Fibroblast of skin of left quadriceps (primary cell): ENCODE measurements around the gene ARMC9.
"Not testable (repeated sequence)": the region's sequence is repeated elsewhere in the genome, so short reads cannot be mapped to it uniquely, and the experiment has no call there.

ENCODE experiments used
- DNase-seq, 2 experiments: peaks; one replicate each; pipeline ENCODE4 v3.0.0-alpha.2; 2013; ENCODE audit warnings: low read depth in 2 of 2

Gene ARMC9

GRCh38 chr2:231287696-231288095 lies 89.3 kb downstream of the ARMC9 start:
- DNase-seq, result no peak

- no peak for DNase-seq
Measured at GRCh38 chr2:231288590-231288989, 90.2 kb downstream of the ARMC9 start.

- no peak for DNase-seq
Measured at GRCh38 chr2:231290321-231291015, 92.0 kb downstream of the ARMC9 start.

- no peak for DNase-seq
Measured at GRCh38 chr2:231292472-231293134, 94.2 kb downstream of the ARMC9 start.

GRCh38 chr2:231293163-231293562 lies 94.7 kb downstream of the ARMC9 start:
- DNase-seq, result no peak

DNA sequence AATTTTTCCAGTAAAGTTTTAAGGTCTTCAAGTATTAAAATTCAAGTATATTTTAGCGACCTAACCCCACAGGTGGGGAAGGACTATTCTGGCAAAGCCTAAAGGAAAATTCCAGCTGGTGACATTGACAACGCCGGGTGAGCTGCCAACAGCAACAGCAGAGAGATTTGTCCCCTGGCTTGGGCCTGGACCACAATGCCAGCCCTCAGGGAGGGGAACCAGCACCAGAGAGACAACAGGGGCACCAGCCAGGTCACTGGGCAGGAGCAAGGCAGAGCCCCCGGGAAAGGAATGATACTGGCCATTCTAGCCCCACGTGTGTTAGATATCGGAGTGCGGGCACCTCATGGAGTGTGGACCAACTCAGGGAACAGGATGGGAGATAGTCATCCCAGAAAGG lies 95.7 kb downstream of the ARMC9 start:
- no peak for DNase-seq

DNA sequence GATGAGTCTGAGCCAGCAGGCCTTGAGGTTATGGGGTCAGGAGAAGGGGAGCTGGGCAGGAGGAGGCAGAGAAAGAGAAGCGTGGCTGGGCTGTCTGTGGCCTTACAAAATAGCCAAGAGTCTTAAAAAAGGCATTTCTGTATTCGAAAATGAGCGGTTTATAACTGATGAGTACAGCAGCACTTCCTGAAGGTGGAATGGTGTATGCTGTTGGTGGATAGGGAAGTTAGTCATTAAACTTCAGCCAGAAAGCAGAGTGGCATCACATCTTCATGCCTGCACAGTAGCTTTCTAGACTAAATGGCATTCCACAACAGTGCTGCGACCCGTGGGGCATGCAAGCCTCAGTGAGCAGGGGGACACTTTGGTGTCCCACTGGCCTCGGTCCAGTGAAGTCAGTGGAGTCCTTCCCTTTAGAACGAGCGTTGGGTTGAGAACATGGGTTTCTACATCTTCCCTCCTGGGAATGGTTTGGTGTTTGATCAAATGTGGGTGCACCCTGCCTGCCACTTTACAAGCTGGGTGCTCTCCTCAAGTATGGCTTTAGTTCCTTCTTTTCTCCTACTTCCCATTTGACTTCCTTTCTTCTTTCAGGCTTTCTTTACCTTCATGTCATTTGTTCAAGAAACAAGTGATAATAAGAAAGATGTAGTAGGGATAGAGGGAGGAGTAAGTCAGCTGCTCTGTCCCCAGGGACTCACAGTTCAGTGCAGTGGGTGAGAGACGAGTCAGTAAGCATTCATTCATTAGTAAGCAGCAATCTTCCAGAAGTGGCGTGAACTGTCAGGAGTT lies 96.3 kb downstream of the ARMC9 start:
- no peak for DNase-seq

- DNase-seq, result no peak
Measured at GRCh38 chr2:231295363-231295655, 96.9 kb downstream of the ARMC9 start.

DNA sequence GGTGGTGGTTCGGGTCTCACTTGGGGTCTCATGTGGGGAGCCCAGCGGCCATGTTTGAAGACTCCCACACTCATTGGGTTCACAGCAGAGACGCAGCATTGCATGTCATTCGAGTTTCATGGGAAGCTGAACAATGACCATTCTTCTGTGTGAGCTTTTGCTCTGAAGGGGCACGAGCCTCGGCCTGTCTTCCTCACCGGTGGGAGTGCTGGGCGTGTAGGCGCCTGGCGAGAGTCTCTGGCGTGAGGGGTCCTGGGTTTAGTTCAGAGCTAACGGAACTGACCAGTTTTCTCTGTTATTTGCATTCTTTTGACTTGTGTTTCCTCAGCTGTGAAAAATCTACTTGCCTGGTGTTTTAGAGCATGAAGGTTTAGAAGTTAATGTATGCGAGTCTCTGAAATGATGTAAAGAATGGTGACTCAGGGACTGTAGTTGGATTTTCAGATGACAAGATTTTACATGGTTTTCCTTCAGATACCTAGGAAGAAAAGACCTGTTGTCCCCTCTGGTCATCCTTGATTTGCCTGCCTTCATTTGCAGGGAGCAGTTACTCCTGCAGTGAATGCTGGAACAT lies 98.1 kb downstream of the ARMC9 start:
- DNase-seq, result no peak

- peak in 1 of 2 experiments; percentile 10 for DNase-seq
Measured at GRCh38 chr2:231297108-231297908, 98.9 kb downstream of the ARMC9 start.

GRCh38 chr2:231298091-231298490 lies 99.7 kb downstream of the ARMC9 start:
- DNase-seq, result no peak

DNA sequence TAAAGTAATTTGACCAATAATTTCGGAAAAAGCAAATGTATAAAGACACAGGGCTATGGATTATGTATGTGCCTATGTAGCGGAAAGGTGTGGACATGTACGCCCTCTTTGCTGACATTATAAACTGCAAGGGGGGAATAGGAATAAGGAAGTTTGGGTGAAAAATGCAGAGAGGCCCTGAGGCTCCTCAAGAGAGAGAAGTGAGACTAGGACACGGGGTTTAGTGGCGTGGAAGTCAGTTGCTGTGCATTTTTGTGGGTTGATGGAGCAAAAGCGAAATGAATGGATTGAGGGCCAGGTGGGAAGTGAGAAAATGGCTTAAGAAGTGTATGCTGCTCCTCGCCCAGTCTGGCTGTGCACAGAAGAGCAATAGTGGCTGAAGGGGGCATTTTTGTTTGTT lies 100.8 kb downstream of the ARMC9 start:
- DNase-seq, result no peak

DNA sequence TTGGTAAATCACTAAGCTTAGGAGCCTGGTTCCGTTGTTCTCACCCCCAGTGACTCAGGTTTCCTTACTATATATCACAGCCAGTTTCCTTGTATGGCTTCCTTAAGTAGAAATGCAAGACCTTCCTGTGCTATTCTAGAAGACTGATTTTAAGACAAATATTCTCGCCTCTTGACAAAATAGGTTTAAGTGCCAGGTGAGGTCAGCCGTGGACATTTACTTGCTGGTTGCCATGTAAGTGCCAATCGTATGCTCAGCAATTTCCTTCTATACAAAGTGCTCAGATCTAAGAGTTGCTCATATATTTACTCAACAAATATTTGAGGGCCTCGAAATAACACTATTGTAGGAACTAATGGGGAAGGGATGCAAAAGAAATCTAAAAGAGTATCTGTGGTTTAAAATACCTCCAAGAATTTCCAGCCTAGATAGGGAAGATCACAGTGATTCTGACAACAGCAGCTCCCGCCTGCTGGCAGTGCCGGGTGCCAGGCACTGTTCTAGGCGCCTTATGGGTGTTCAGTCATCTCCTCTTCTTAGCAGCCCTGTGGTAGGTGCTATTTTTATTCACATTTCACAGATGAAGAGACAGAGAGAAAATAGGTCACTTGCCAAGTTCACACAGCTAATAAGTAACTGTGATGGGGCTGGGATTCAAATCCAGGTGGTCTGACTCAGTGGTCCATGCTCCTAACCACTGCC lies 101.7 kb downstream of the ARMC9 start:
- no peak for DNase-seq

- DNase-seq, result no peak
Measured at GRCh38 chr2:231300722-231301076, 102.3 kb downstream of the ARMC9 start.

GRCh38 chr2:231304259-231304658 lies 105.8 kb downstream of the ARMC9 start:
- not testable (repeated sequence) for DNase-seq

GRCh38 chr2:231305221-231305620 lies 106.8 kb downstream of the ARMC9 start:
- no peak for DNase-seq

- DNase-seq, result no peak
Measured at GRCh38 chr2:231306791-231307393, 108.5 kb downstream of the ARMC9 start.

- DNase-seq, result no peak
Measured at GRCh38 chr2:231308219-231308618, 109.8 kb downstream of the ARMC9 start.

- DNase-seq, result no peak
Measured at GRCh38 chr2:231308631-231309428, 110.4 kb downstream of the ARMC9 start.

GRCh38 chr2:231312066-231312465 lies 113.6 kb downstream of the ARMC9 start:
- no peak for DNase-seq
